Endothelial cell of umbilical vein (primary cell): Measurements from ENCODE around the gene ERFL.

ENCODE experiments used
- EZH2 ChIP-seq: IDR thresholded peaks from 2 replicates; pipeline ENCODE4 v1.6.1; 2012; ENCODE audit warnings: borderline replicate concordance, low read depth, mild to moderate bottlenecking, moderate library complexity, low read length, inconsistent platforms; ENCODE audit not compliant: severe bottlenecking
- MYC ChIP-seq: IDR thresholded peaks from one replicate; pipeline ENCODE4 v1.6.1; 2011; ENCODE audit warnings: mild to moderate bottlenecking, low read depth, low read length
- POLR2A ChIP-seq: IDR thresholded peaks from 2 replicates; pipeline ENCODE4 v1.6.1; 2012; ENCODE audit warnings: low read depth, mild to moderate bottlenecking, control low read depth, low read length
- POLR2AphosphoS5 ChIP-seq: IDR thresholded peaks from 2 replicates; pipeline ENCODE4 v1.6.1; 2012; ENCODE audit warnings: low read depth, mild to moderate bottlenecking, control low read depth, low read length, moderate library complexity; ENCODE audit not compliant: insufficient read depth
- TF ChIP-seq, protein P1 (sequence below): IDR thresholded peaks from 2 replicates; pipeline ENCODE4 v1.6.1; 2011; ENCODE audit not compliant: insufficient read depth, insufficient read length
- TF ChIP-seq, protein P2 (sequence below), 2 donors: IDR thresholded peaks; 1 replicate in 1 of 2; 2 replicates in 1 of 2; pipeline ENCODE4 v1.5.1; 2011; ENCODE audit warnings: low read length in 2 of 2, mild to moderate bottlenecking in 2 of 2, moderate library complexity in 2 of 2, control low read depth in 1 of 2, inconsistent platforms in 1 of 2, low read depth in 1 of 2; ENCODE audit not compliant: insufficient read depth in 1 of 2; ENCODE audit errors: extremely low read depth in 1 of 2

GRCh38 chr19:41947091-41947490 is 18.8 kb upstream of the ERFL start:
- TF ChIP-seq, protein P1, sequence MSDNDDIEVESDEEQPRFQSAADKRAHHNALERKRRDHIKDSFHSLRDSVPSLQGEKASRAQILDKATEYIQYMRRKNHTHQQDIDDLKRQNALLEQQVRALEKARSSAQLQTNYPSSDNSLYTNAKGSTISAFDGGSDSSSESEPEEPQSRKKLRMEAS = no peak
- no peak for TF ChIP-seq POLR2AphosphoS5
- TF ChIP-seq, protein P2, sequence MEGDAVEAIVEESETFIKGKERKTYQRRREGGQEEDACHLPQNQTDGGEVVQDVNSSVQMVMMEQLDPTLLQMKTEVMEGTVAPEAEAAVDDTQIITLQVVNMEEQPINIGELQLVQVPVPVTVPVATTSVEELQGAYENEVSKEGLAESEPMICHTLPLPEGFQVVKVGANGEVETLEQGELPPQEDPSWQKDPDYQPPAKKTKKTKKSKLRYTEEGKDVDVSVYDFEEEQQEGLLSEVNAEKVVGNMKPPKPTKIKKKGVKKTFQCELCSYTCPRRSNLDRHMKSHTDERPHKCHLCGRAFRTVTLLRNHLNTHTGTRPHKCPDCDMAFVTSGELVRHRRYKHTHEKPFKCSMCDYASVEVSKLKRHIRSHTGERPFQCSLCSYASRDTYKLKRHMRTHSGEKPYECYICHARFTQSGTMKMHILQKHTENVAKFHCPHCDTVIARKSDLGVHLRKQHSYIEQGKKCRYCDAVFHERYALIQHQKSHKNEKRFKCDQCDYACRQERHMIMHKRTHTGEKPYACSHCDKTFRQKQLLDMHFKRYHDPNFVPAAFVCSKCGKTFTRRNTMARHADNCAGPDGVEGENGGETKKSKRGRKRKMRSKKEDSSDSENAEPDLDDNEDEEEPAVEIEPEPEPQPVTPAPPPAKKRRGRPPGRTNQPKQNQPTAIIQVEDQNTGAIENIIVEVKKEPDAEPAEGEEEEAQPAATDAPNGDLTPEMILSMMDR (IDR thresholded peaks at IDR 0.05; ENCODE audit: extremely low read depth in 1 of 2, insufficient read depth in 1 of 2, low read depth in 1 of 2, low read length in 2 of 2) = no peak
- no peak for TF ChIP-seq MYC
- no peak for TF ChIP-seq POLR2A
- no peak for TF ChIP-seq EZH2
